Aorta (tissue), 5 donors: ENCODE measurements around the gene FSHR. TPM values are rescaled to one million over a fixed set of nuclear protein-coding genes. Genes with fewer than 3 reads are reported as not detected.

Experiments used
- ATAC-seq: fragments of 200-7000 bp; cut with Tn5 transposase; one replicate; pipeline ENCODE4 v1.9.1; 2022; ENCODE audit warnings: moderate library complexity; ENCODE audit not compliant: low FRiP score
- DNase-seq, 2 donors: peaks; one replicate each; pipeline ENCODE4 v3.0.0-alpha.2; 2020
- H3K27ac ChIP-seq, 2 donors: one replicate each; pipeline ENCODE4 v1.5.1; 2013; ENCODE audit warnings: low read length in 2 of 2, mild to moderate bottlenecking in 2 of 2, moderate library complexity in 2 of 2, control low read depth in 1 of 2, inconsistent platforms in 1 of 2, low read depth in 1 of 2
- H3K27me3 ChIP-seq, 2 donors: one replicate each; pipeline ENCODE4 v1.6.1; 2013; ENCODE audit warnings: control low read depth in 1 of 2, low read length in 1 of 2, mild to moderate bottlenecking in 1 of 2, moderate library complexity in 1 of 2; ENCODE audit not compliant: insufficient read depth in 2 of 2, control insufficient read depth in 1 of 2
- H3K36me3 ChIP-seq, 2 donors: one replicate each; pipeline ENCODE4 v1.6.1; 2013; ENCODE audit warnings: control low read depth in 1 of 2, low read length in 1 of 2, mild to moderate bottlenecking in 1 of 2; ENCODE audit not compliant: insufficient read depth in 2 of 2, control insufficient read depth in 1 of 2
- H3K4me1 ChIP-seq, 2 donors: one replicate each; pipeline ENCODE4 v1.6.1; 2013; ENCODE audit warnings: low read length in 2 of 2, control low read depth in 1 of 2, mild to moderate bottlenecking in 1 of 2, moderate library complexity in 1 of 2; ENCODE audit not compliant: insufficient read depth in 2 of 2, control insufficient read depth in 1 of 2
- H3K4me3 ChIP-seq, 2 donors: one replicate each; pipeline ENCODE4 v1.5.1; 2013; ENCODE audit warnings: low read length in 2 of 2, control low read depth in 1 of 2, mild to moderate bottlenecking in 1 of 2
- H3K9me3 ChIP-seq: one replicate; pipeline ENCODE4 v1.6.1; 2013; ENCODE audit warnings: mild to moderate bottlenecking, low read length; ENCODE audit not compliant: control insufficient read depth
- WGBS, 2 donors: extraction: QIAGEN DNeasy Blood & Tissue Kit; methylation state at CpG; one replicate each; pipeline ENCODE4 v1.1.7; 2013; 5-methylcytosine and 5-hydroxymethylcytosine counted together
- intact Hi-C, 2 donors: fragments of 100-400 bp; cut with DNase I; formaldehyde crosslinking; loops; one replicate each; pipeline versions ENCODE4 v1.14.2 to v1.15.0; 2022
- polyA plus RNA-seq, 2 donors: library from polyadenylated mRNA; stranded (reverse); fragments of 200-250 nt; gene quantifications; one replicate each; pipeline ENCODE4 v1.2.3, GENCODE V29; 2013
- total RNA-seq, 2 donors: library from RNA; stranded (reverse); fragmentation: NEBNext Ultra II Directional; extraction: Animal tissue kit (Norgen Biotek cat#: 25700); gene quantifications; one replicate each; pipeline ENCODE4 v1.2.1, GENCODE V29; 2021
- donor health status: healthy with polysubstance abuse.
- donor health status: Bipolar disorder and iron deficiency.
- donor health status: DM: no; HTN: no; CAD: no.
- donor health status: DM: no; HTN: no; CAD: no.
- donor health status: DM: yes; HTN: yes; CAD: no.

FSHR gene
- total and polyA plus RNA-seq, 4 donors: not detected

DNA sequence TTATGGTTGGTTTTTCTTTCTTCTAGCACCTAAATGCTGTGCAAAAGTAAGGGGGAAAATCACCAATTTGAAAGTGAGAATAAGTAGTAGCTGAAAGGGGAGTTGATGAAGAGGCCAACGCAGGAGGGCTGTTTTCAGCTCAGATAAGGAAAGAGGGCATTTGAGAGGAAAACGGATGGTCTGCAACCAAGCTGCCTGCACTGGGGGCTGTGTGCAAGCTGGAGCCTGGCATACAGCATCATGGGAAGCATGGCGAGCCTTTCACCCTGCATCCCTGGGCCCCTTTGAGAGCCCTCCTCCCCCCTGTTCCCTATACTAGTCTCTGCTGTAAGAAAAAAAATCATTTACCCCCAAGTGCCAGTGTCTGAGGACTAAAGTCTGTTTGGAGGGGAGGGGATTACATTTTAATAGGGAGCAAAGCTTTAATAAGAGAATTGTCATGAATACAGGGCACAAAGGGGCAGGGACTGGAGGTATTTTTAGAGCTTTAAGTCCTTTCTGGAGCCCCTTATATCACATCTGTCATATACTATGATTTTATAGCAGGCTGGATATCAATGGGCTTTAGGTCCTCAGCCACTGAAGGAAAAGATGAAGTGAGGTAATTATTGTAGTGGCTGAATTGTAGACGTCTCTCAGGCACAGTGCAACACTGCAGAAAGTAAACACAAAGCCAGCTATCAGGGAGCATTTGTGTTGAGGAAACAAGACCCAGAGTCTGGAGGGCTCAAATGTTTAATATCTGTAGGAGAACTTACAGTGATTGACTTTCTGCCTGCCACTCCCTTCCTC, 120.7 kb downstream of the FSHR start:
- ATAC-seq: no peak
- no peaks in the 10 kb centered on the region for H3K9me3 ChIP-seq
- 51 to 52% methylated on average over 4 of the region's 4 CpGs for WGBS, 2 donors
- intact Hi-C loops: no loop called here
- no peak overlapping the region for H3K27ac ChIP-seq
- H3K4me1 ChIP-seq: no peaks in the 10 kb centered on the region
- no peak overlapping the region for H3K4me3 ChIP-seq
- no peak for DNase-seq
- H3K27me3 ChIP-seq: no peaks in the 10 kb centered on the region
- H3K36me3 ChIP-seq: no peaks in the 10 kb centered on the region

DNA sequence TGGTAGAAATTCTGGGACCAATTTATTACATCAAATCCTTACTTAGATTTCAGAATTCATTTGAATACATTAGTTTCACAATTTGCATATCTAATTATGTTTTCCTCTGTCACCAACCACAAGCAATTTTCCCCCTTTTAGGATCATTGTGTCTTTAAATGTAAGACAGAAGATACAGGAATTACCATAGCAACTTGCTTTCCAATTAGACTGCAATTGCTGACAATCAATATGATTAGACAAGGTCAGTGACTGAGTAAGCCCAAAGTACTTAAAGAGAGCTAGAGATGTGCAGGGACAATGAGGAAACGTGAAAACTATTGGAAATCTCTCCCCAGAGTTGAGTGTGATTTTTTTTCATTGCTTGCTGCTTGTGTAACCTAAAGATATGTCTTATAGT, 121.4 kb downstream of the FSHR start:
- no peak for DNase-seq
- no peaks in the 10 kb centered on the region for H3K27me3 ChIP-seq
- 55 to 57% methylated on average over 1 of the region's 1 CpG for WGBS, 2 donors
- H3K4me1 ChIP-seq: no peaks in the 10 kb centered on the region
- H3K4me3 ChIP-seq: no peak overlapping the region
- H3K27ac ChIP-seq: no peak overlapping the region
- no peak for ATAC-seq
- H3K36me3 ChIP-seq: no peaks in the 10 kb centered on the region
- no peaks in the 10 kb centered on the region for H3K9me3 ChIP-seq
- intact Hi-C loops: no loop called here

DNA sequence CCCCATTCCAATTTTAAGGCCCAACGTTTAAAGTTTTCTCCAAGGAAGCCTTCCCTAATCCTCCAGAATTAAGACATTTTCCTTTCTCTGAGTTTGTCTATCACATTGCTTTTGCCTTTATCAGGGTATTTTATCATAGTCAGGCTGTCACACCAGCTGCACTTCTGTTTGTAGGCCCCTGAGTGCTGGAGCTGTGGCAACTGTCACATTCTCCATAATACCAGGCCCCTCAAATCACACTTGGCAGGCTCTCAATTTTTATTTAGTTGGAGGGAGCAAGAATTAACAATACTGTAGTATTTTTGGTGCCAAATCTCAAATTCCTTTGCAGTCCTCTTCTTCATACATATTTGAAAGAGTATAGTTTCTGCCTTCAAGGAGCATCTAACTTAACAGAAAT, 122.2 kb downstream of the FSHR start:
- H3K9me3 ChIP-seq: no peaks in the 10 kb centered on the region
- H3K4me3 ChIP-seq: no peak overlapping the region
- intact Hi-C loops: no loop called here
- ATAC-seq (no peak), DNase-seq (no peak)
- H3K4me1 ChIP-seq: no peaks in the 10 kb centered on the region
- 54 to 67% methylated on average over 1 of the region's 1 CpG for WGBS, 2 donors
- no peaks in the 10 kb centered on the region for H3K36me3 ChIP-seq
- no peaks in the 10 kb centered on the region for H3K27me3 ChIP-seq
- H3K27ac ChIP-seq: no peak overlapping the region

DNA sequence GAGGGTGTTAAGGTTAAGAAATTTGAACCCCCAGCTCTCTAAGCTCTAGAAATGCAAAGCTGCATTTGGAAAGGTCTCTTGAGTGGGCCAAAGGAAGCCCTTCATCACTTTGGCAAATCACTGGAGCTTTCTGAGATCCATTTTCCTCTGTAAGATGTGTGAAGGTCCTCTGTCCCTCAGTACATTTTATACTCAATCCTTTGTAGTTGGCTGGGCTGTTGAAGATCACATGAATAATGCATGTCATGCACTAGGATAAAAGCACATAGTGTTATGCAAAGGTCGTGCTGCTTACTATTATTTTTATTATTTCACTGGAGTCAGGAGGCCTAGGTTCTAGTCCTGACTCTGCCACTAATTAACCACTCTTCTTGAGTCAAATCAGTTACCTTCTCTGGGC, 124.9 kb downstream of the FSHR start:
- H3K27ac ChIP-seq: no peak overlapping the region
- no peaks in the 10 kb centered on the region for H3K36me3 ChIP-seq
- intact Hi-C loops: no loop called here
- ATAC-seq (no peak), DNase-seq (no peak)
- H3K4me3 ChIP-seq: no peak overlapping the region
- no peaks in the 10 kb centered on the region for H3K9me3 ChIP-seq
- whole genome bisulfite sequencing, 2 donors: 38 to 45% methylated on average over 1 of the region's 1 CpG
- H3K4me1 ChIP-seq: no peaks in the 10 kb centered on the region
- no peaks in the 10 kb centered on the region for H3K27me3 ChIP-seq

DNA sequence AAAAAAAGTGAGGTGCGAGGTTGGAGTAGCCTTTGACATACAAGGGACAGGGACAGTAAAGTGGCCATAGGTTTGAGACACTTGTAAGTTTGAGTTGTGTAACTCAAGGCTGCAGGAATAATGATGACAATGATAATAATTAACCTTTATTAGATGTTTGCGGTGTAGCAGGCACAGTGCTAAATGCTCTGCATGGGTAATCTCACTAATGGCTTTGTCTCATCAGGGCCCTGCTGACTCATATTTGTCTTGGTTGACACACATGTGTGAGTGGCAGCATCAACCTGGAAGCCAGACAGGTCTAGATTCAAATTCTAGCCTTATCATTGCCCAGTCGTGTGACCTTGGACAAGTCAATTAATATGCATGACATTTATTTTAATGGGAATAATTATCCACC, 126.2 kb downstream of the FSHR start:
- Histone ChIP-seq H3K27ac (no peak overlapping the region), H3K36me3 (no peaks in the 10 kb centered on the region), H3K9me3 (no peaks in the 10 kb centered on the region), H3K27me3 (no peaks in the 10 kb centered on the region), H3K4me1 (no peaks in the 10 kb centered on the region), H3K4me3 (no peak overlapping the region)
- DNase-seq (no peak), ATAC-seq (no peak)
- 86 to 89% methylated on average over 3 of the region's 3 CpGs for WGBS, 2 donors
- intact Hi-C loops: no loop called here

DNA sequence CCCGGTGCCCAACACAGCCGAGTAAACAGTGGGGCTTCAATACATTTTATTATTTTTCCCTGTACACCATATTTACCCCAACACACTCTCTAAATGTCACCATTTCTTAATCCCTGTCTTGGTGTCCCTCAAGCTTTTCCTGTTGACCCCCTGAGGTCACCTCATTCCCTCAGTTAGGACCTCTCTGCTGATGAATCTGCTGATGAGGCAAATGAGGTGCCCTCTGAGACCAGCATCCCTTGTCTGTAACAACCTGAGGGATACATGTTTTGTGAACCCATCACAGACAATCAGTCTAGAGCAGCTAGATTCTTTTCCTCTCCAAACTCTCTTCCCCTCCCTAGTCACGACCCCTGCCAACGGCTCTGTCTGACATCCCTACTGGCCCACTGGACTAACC, 127.6 kb downstream of the FSHR start:
- ATAC-seq (no peak), DNase-seq (no peak)
- Histone ChIP-seq H3K27ac (no peak overlapping the region), H3K9me3 (no peaks in the 10 kb centered on the region), H3K4me1 (no peaks in the 10 kb centered on the region), H3K4me3 (no peak overlapping the region), H3K27me3 (no peaks in the 10 kb centered on the region), H3K36me3 (no peaks in the 10 kb centered on the region)
- WGBS, 2 donors: 83 to 86% methylated on average over 4 of the region's 4 CpGs
- intact Hi-C loops: no loop called here

DNA sequence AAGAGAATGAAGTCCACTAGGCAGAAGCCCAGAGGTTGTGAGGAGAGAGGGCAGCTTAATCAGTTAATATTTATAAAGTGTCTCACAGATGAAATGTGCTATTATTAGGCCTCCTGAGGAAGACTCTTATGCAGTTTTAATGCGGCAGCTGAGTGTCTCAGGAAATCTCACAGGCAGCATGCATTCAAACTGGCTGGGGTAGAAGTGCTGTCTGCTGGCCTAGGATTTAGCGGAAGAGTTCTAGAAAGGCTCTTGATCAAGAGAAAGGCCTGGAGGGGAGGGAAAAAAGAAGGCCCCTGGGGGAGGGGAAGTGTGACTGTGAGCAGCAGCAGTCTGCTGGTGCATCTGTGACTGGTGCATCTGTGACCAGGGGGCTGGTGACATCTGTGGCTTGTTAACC, 133.0 kb downstream of the FSHR start:
- no peaks in the 10 kb centered on the region for H3K4me1 ChIP-seq
- no peak overlapping the region for H3K4me3 ChIP-seq
- H3K27me3 ChIP-seq: no peaks in the 10 kb centered on the region
- WGBS, 2 donors: 76 to 82% methylated on average over 2 of the region's 2 CpGs
- no peaks in the 10 kb centered on the region for H3K9me3 ChIP-seq
- no peaks in the 10 kb centered on the region for H3K36me3 ChIP-seq
- intact Hi-C loops: no loop called here
- DNase-seq: no peak
- no peak overlapping the region for H3K27ac ChIP-seq
- ATAC-seq: no peak

DNA sequence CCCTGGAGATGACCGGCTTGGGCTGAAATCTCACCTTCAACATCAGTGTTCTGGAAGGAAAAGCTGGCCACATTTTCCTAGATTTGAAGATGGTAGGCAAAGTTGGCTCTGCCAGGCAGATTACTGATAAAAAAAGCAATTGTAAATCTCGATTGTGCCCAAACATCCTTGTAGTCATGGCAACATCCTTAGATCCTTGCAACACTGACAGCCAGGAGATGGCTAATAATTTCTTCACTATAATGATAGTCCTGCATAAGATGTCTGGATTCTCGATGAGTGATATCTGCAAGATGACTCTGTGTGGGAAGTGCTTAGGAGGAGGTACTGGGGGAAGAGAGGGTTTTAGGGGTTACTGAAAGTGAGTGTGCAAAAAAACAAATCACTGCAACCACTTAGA, 149.1 kb downstream of the FSHR start:
- intact Hi-C loops: no loop called here
- DNase-seq (no peak), ATAC-seq (no peak)
- no peak overlapping the region for H3K4me3 ChIP-seq
- 72 to 80% methylated on average over 3 of the region's 3 CpGs for WGBS, 2 donors
- no peak overlapping the region for H3K27ac ChIP-seq
- no peaks in the 10 kb centered on the region for H3K27me3 ChIP-seq
- no peaks in the 10 kb centered on the region for H3K4me1 ChIP-seq
- no peaks in the 10 kb centered on the region for H3K36me3 ChIP-seq
- no peaks in the 10 kb centered on the region for H3K9me3 ChIP-seq

DNA sequence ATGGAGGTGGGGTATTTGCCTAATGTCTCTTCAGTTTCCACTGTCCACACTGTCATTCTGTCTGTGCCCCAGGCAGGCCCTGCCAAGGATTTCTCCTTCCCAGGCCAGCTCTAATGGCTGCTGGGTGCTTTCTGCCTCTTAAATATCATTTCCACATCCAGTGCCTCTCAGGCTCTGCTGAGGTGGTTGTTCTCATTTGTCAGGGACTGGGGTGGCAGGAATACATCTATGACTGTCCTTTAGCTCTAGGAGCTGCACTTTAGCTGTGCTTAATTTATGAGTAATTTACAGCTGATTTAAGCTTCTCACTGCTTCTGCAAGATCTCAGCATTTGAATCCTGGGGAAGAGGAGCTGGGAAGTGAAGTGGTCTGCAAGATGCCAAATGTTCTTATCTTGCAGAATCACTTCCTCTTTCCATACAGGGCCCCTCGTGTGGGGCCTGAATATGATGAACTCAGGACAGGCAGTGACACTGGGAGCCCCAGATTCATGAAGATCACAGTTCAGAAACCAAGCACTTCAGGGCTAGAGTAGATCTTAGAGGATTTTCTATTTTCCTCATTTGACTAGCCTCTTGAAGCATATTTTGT, 150.2 kb downstream of the FSHR start:
- no peaks in the 10 kb centered on the region for H3K27me3 ChIP-seq
- no peaks in the 10 kb centered on the region for H3K36me3 ChIP-seq
- no peak overlapping the region for H3K4me3 ChIP-seq
- intact Hi-C loops: no loop called here
- H3K27ac ChIP-seq: no peak overlapping the region
- no peaks in the 10 kb centered on the region for H3K4me1 ChIP-seq
- no peak for ATAC-seq
- H3K9me3 ChIP-seq: no peaks in the 10 kb centered on the region
- WGBS, 2 donors: 22 to 26% methylated on average over 1 of the region's 1 CpG
- DNase-seq: no peak
